AG10803 (cell line): ENCODE data around the gene DNMT3L.

Source experiments
- DNase-seq: peaks from one replicate; pipeline ENCODE4 v3.0.0; 2010; ENCODE audit warnings: low read depth
- H3K4me3 ChIP-seq: 2 replicates; pipeline ENCODE4 v1.5.1; 2011; ENCODE audit warnings: mild to moderate bottlenecking, low read length, control low read depth
- TF ChIP-seq, protein P1 (sequence below): conservative IDR thresholded peaks from 2 replicates; pipeline ENCODE4 v1.5.1; 2011; ENCODE audit warnings: mild to moderate bottlenecking, low read length, control low read depth, inconsistent platforms

The DNMT3L gene

DNA sequence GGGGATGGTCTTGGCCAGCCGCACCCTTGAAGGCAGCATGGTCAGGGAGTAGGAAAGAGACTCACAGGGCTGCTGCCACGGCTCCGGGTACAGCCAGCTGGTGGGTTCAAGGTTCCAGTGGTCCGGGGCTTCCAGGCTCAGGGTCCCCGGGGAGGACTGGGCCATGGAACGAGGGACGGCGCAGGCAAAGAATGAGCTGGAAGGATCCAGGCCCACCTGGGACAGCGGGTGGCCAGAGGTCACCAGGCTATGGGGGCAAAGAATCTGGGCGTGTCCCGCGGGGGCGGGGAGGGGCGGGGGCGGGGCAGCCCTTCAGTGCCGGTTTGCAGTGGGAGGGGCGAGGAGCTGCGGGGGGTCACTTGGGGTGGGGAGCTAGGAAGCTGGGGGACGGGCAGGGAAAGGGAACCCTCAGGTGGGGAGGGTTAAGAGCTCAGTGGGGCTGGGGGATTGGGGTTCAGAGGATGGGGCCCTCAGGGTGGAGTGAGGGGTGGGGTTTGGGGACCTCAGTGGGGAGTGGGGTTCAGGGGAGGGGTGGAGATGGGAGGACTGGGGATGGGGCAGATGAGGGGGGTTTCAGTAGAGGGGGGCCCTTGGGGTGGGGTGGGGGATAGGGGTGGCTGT is at the start of gene DNMT3L:
Gene DNMT3L, minus strand, starts transcription at position 223 of the 621 bp plus-strand sequence. CDS start 638 bp downstream, outside the sequence.
- no peak within 1 kb of the TSS for H3K4me3 ChIP-seq
- DNase-seq: no peak
- TF ChIP-seq, protein P1, sequence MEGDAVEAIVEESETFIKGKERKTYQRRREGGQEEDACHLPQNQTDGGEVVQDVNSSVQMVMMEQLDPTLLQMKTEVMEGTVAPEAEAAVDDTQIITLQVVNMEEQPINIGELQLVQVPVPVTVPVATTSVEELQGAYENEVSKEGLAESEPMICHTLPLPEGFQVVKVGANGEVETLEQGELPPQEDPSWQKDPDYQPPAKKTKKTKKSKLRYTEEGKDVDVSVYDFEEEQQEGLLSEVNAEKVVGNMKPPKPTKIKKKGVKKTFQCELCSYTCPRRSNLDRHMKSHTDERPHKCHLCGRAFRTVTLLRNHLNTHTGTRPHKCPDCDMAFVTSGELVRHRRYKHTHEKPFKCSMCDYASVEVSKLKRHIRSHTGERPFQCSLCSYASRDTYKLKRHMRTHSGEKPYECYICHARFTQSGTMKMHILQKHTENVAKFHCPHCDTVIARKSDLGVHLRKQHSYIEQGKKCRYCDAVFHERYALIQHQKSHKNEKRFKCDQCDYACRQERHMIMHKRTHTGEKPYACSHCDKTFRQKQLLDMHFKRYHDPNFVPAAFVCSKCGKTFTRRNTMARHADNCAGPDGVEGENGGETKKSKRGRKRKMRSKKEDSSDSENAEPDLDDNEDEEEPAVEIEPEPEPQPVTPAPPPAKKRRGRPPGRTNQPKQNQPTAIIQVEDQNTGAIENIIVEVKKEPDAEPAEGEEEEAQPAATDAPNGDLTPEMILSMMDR: no peak

DNA sequence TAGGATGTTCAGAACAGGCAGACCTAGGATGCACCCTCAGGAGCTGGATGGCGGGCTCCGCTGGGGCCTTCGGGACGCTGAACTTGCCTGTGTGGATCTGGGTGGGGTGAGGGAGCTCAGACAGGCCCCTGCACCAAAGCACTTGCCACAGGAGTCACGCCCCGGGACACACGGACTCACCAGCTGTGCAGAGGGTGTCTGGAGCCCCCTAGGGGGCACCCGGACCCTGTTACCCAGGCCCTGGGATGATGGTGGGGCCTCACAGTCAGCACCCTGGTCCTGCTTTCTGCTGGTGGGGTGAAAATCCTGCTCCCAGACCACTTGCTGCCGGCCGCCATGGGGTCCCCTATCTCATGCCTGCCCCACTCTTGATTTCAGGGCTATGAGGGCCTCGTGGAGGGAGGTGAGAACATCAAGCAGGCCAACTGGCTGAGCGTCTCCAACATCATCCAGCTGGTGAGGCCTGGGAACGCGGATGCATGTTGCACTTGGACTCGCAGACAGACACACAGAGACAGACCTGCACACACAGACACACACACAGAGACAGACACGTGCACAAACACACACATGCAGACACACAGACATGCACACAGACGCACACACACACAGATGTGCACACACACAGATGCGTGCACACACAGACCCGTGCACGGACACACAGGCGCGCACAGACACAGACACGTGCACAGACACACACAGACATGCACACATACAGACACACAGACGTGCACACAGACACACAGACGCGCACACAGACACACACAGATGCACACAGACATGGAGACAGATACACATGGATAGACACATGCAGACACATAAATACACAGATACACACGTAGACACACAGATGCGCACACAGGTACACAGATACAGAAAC is 49.2 kb upstream of the DNMT3L start:
- TF ChIP-seq, protein P1: no peak
- DNase-seq: no peak
- H3K4me3 ChIP-seq: no peak overlapping the region

DNA sequence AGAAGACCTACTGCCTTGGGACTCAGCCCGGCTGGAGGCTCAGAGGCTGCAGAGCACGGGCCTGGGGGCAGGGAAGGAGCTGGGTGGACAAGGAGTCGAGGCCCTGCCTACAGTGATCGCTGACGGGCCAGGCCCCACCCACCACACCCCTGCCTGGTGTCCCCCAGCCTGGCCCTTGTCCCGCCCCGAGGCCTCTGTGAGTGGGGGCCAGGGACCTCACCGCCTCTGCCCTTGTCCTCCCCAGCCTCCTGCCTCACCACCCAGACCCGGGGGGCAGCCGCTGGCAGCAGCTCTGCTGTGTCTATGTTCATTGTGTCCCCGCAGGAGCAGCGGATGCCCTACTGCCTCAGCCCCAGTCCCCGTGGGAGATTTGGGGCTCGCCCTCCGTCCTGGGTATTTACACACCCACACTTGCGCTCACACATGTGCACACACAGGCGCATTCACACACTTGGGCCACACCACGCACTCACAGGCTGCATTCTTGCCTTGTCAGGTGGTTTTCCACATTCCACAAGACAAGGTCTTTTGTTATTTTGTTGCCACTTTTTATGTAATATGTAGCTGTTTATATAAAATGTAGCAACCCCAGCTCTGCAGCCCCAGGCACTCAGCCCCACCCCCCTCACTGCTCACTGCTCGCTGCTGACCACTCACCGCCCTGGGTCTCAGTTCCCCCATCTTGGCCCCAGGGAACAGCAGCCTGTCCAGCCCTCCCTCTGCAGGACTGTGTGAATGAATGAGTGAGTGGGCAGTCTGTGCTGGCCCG is 45.4 kb upstream of the DNMT3L start:
- peak; percentile 11 for DNase-seq
- TF ChIP-seq, protein P1: no peak
- no peak overlapping the region for H3K4me3 ChIP-seq

DNA sequence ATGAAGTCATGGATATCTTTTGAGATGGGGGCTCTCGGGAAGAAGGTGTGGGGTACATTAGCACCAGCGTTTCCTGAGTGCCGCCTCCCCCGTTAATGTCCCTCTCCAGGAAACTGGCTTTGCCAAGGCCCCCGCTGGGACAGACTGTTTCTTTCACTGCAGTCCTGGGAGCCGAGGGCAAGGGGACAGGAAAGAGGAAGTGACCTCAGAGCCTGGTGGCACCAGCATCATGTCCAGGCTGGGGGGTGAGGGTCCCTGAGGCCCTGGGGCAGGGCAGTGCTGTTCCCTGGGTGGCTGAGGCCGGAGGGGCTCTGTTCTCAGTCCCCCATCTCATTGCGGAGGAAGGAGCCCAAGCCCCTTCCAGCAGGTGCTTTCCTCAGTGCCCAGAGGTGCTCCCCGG is 44.0 kb upstream of the DNMT3L start:
- TF ChIP-seq, protein P1: no peak
- no peak for DNase-seq
- no peak overlapping the region for H3K4me3 ChIP-seq

DNA sequence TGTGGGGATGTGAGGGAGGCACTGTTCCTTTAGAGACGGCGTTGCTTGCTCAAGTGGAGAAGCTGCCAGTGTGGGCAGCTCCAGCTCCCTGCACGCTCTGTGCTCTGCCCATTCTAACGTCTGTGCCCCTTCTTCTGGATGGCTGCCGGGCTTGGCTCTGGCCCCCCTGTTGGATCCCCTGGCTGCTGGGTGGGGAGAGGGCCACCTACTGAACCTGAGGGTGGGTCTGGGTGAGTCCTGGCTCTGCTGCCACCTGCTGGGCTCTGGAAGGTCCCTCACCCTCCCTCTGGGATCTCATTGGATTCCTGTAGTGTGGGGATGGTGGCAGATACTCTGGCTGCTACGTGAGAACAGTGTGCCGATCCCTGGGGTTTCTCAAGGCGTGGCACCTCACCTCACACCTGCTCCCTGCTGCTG is 43.2 kb upstream of the DNMT3L start:
- no peak overlapping the region for H3K4me3 ChIP-seq
- peak; percentile 37 for DNase-seq
- TF ChIP-seq, protein P1: peak; percentile 75

GRCh38 chr21:44304011-44304616 is 42.4 kb upstream of the DNMT3L start:
- no peak overlapping the region for H3K4me3 ChIP-seq
- DNase-seq: no peak
- TF ChIP-seq, protein P1: no peak
